Activated CD8-positive, alpha-beta T cell treated with anti-CD3 and anti-CD28 coated beads for 36 hours (primary cell): ENCODE data around the gene ATP8A1. TPM values are rescaled to one million over a fixed set of nuclear protein-coding genes. Genes with fewer than 3 reads are reported as not detected.

Source experiments
- ATAC-seq: fragments of 200-7000 bp; cut with Tn5 transposase; one replicate; pipeline ENCODE4 v1.10.0; 2021; ENCODE audit warnings: mild to moderate bottlenecking, moderate library complexity
- CTCF ChIA-PET: fragments of 350-600 bp; sonication (Branson Sonifier 250); formaldehyde crosslinking; loops from one replicate; lab custom pipeline; 2021; ENCODE audit warnings: antibody characterized with exemption; lab: Charles Lee
- POLR2A ChIA-PET: fragments of 350-600 bp; sonication (Branson Sonifier 250); formaldehyde crosslinking; loops from one replicate; lab custom pipeline; 2021; ENCODE audit warnings: antibody characterized with exemption; lab: Charles Lee
- DNase-seq: peaks from one replicate; pipeline ENCODE4 v3.0.0-alpha.2; 2020
- H3K27ac Mint-ChIP-seq: one replicate; pipeline ENCODE4 v1.8.0; 2021; ENCODE audit warnings: mild to moderate bottlenecking, mixed read lengths
- H3K27me3 Mint-ChIP-seq: one replicate; pipeline ENCODE4 v1.8.0; 2021; ENCODE audit warnings: mixed read lengths
- H3K36me3 Mint-ChIP-seq: one replicate; pipeline ENCODE4 v1.8.0; 2021; ENCODE audit warnings: low read depth, mixed read lengths
- H3K4me1 Mint-ChIP-seq: one replicate; pipeline ENCODE4 v1.8.0; 2021; ENCODE audit warnings: low read depth, mixed read lengths
- H3K4me3 Mint-ChIP-seq: one replicate; pipeline ENCODE4 v1.8.0; 2021; ENCODE audit warnings: mild to moderate bottlenecking, moderate library complexity, mixed read lengths
- H3K9me3 Mint-ChIP-seq: one replicate; pipeline ENCODE4 v1.8.0; 2021; ENCODE audit warnings: mixed read lengths
- CTCF ChIP-seq: fragments of 200-600 bp; IDR thresholded peaks from one replicate; pipeline ENCODE4 v1.8.0; 2022; ENCODE audit warnings: antibody characterized with exemption, mild to moderate bottlenecking
- intact Hi-C: fragments of 100-400 bp; cut with micrococcal nuclease; formaldehyde crosslinking; loops from one replicate; pipeline ENCODE4 v1.10.0; 2022
- total RNA-seq, 2 experiments: library from RNA; stranded (reverse); gene quantifications; one replicate each; pipeline ENCODE4 v1.2.3, GENCODE V29; 2021

Gene ATP8A1
- total RNA-seq, 2 experiments from 2014 or later, result 28.1 to 30.7 TPM

- Mint-ChIP-seq H3K4me1 (no peaks in the 10 kb centered on the region), H3K36me3 (no peaks in the 10 kb centered on the region), H3K27ac (no peak overlapping the region), H3K4me3 (no peak overlapping the region), H3K9me3 (no peaks in the 10 kb centered on the region), H3K27me3 (peaks cover 5% of the 10 kb centered on the region)
- ChIA-PET POLR2A (no interaction called here), CTCF (no interaction called here)
- ATAC-seq (no peak), DNase-seq (no peak)
- TF ChIP-seq CTCF, result no peak
- intact Hi-C loops, result no loop called here
These were observed 293.3 kb downstream of the ATP8A1 start for GRCh38 chr4:42363614-42364013.

- no peak for ATAC-seq
- no peak for DNase-seq
- Mint-ChIP-seq H3K9me3 (no peaks in the 10 kb centered on the region), H3K4me1 (no peaks in the 10 kb centered on the region), H3K27ac (no peak overlapping the region), H3K27me3 (peaks cover 11% of the 10 kb centered on the region), H3K4me3 (no peak overlapping the region), H3K36me3 (no peaks in the 10 kb centered on the region)
- intact Hi-C loops, result no loop called here
- TF ChIP-seq CTCF, result no peak
- POLR2A ChIA-PET, result no interaction called here
- CTCF ChIA-PET, result no interaction called here
These were observed 294.3 kb downstream of the ATP8A1 start for GRCh38 chr4:42362591-42362990.

- Mint-ChIP-seq H3K9me3 (no peaks in the 10 kb centered on the region), H3K27ac (no peak overlapping the region), H3K4me3 (no peak overlapping the region), H3K36me3 (no peaks in the 10 kb centered on the region), H3K4me1 (peaks cover 2% of the 10 kb centered on the region), H3K27me3 (peaks cover 17% of the 10 kb centered on the region)
- intact Hi-C loops, result no loop called here
- ATAC-seq (no peak), DNase-seq (no peak)
- TF ChIP-seq CTCF, result no peak
- POLR2A ChIA-PET, result no interaction called here
- CTCF ChIA-PET, result no interaction called here
These were observed 295.4 kb downstream of the ATP8A1 start for GRCh38 chr4:42361456-42361855.

GRCh38 chr4:42360256-42360669, 296.6 kb downstream of the ATP8A1 start:
- TF ChIP-seq CTCF, result no peak
- CTCF ChIA-PET, result no interaction called here
- H3K27ac Mint-ChIP-seq, result no peak overlapping the region
- no peak overlapping the region for H3K4me3 Mint-ChIP-seq
- no peaks in the 10 kb centered on the region for H3K36me3 Mint-ChIP-seq
- DNase-seq, result no peak
- no peak for ATAC-seq
- H3K27me3 Mint-ChIP-seq, result peaks cover 26% of the 10 kb centered on the region
- POLR2A ChIA-PET, result no interaction called here
- intact Hi-C loops, result no loop called here
- H3K4me1 Mint-ChIP-seq, result peaks cover 2% of the 10 kb centered on the region
- no peaks in the 10 kb centered on the region for H3K9me3 Mint-ChIP-seq

- ChIA-PET POLR2A (no interaction called here), CTCF (no interaction called here)
- no peak overlapping the region for H3K27ac Mint-ChIP-seq
- no peaks in the 10 kb centered on the region for H3K36me3 Mint-ChIP-seq
- DNase-seq, result no peak
- ATAC-seq, result no peak
- peaks cover 28% of the 10 kb centered on the region for H3K27me3 Mint-ChIP-seq
- no peak for TF ChIP-seq CTCF
- no peaks in the 10 kb centered on the region for H3K9me3 Mint-ChIP-seq
- peaks cover 2% of the 10 kb centered on the region for H3K4me1 Mint-ChIP-seq
- intact Hi-C loops, result no loop called here
- H3K4me3 Mint-ChIP-seq, result no peak overlapping the region
These were observed 297.2 kb downstream of the ATP8A1 start for GRCh38 chr4:42359711-42360110.

Other genes with a start within 250 kb of the ATP8A1 start
- gene GRXCR1, start 235.6 kb upstream of the ATP8A1 start, total RNA-seq, result not detected